A549 (cell line): ENCODE results near the gene LSG1. TPM values are rescaled to one million over a fixed set of nuclear protein-coding genes. Genes with fewer than 3 reads are reported as not detected.

ENCODE experiments used
- ATAC-seq, 2 experiments: fragments of 200-7000 bp in 1 of 2; fragments of >200 bp in 1 of 2; cut with Nextera tagmentation in 1 of 2; cut with Tn5 transposase in 1 of 2; 3 replicates each; pipeline versions ENCODE4 v1.8.0 to v1.9.1; 2018 to 2020; ENCODE audit warnings: mild to moderate bottlenecking in 1 of 2, moderate library complexity in 1 of 2
- CTCF ChIA-PET: fragments of 300-600 bp; sonication (Branson Sonifier 250); formaldehyde crosslinking; extraction: SDS; loops from one replicate; lab custom pipeline; 2021; ENCODE audit warnings: antibody characterized with exemption, inconsistent platforms; lab: Yijun Ruan, JAX
- POLR2A ChIA-PET: fragments of 350-600 bp; formaldehyde crosslinking; extraction: SDS; loops from one replicate; lab custom pipeline; 2021; ENCODE audit warnings: antibody characterized with exemption, inconsistent platforms; lab: Yijun Ruan, JAX
- DNase-seq, 2 experiments: peaks; one replicate each; pipeline versions ENCODE4 v3.0.0 to v3.0.0-alpha.2; 2011 to 2016; ENCODE audit warnings: low read depth in 1 of 2, low spot score in 1 of 2
- FAIRE-seq: peaks from 2 replicates; lab custom pipeline; 2011; peaks lifted over from hg19 to GRCh38; lab: Jason Lieb, UNC
- H3K27ac ChIP-seq, 2 experiments: fragments of >200 bp; sonication (Bioruptor Twin); formaldehyde crosslinking; 3 replicates each; pipeline ENCODE4 v1.5.1; 2016 to 2017
- H3K4me1 ChIP-seq: fragments of >200 bp; sonication (Bioruptor Twin); formaldehyde crosslinking; 3 replicates; pipeline ENCODE4 v1.6.1; 2016
- H3K4me2 ChIP-seq: fragments of >200 bp; sonication (Bioruptor Twin); formaldehyde crosslinking; 3 replicates; pipeline ENCODE4 v1.6.1; 2016
- H3K4me3 ChIP-seq: fragments of >200 bp; sonication (Bioruptor Twin); formaldehyde crosslinking; 3 replicates; pipeline ENCODE4 v1.5.1; 2016
- H3K9me3 ChIP-seq: fragments of >200 bp; sonication (Bioruptor Twin); formaldehyde crosslinking; 3 replicates; pipeline ENCODE4 v1.6.1; 2016
- BHLHE40 ChIP-seq: IDR thresholded peaks from 2 replicates; pipeline ENCODE4 v1.6.1; 2012; ENCODE audit warnings: low read depth, low read length, inconsistent platforms
- CEBPB ChIP-seq, 2 experiments: fragments of >200 bp in 1 of 2; sonication (Bioruptor Twin) in 1 of 2; formaldehyde crosslinking in 1 of 2; IDR thresholded peaks; 2 replicates each; pipeline ENCODE4 v1.6.1; 2012 to 2016
- CHD2 ChIP-seq: fragments of 150-350 bp; IDR thresholded peaks from 2 replicates; pipeline ENCODE4 v1.6.1; 2014; ENCODE audit warnings: low read length; ENCODE audit not compliant: partially characterized antibody
- CHD4 ChIP-seq: fragments of 200-600 bp; sonication (generic); IDR thresholded peaks from 2 replicates; pipeline ENCODE4 v1.6.1; 2016; ENCODE audit warnings: antibody characterized with exemption, mild to moderate bottlenecking, borderline replicate concordance
- CTCF ChIP-seq: fragments of >200 bp; sonication (Bioruptor Twin); formaldehyde crosslinking; IDR thresholded peaks from 3 replicates; pipeline ENCODE4 v1.5.1; 2016
- EP300 ChIP-seq, 2 experiments: fragments of >200 bp; sonication (Bioruptor Twin); formaldehyde crosslinking; IDR thresholded peaks; 2 replicates in 1 of 2; 3 replicates in 1 of 2; pipeline ENCODE4 v1.6.1; 2016 to 2017
- FOSB ChIP-seq: fragments of 250-450 bp; sonication (Bioruptor Pico); IDR thresholded peaks from 2 replicates; pipeline ENCODE4 v1.5.0; 2020; ENCODE audit warnings: mild to moderate bottlenecking, moderate library complexity
- FOSL2 ChIP-seq, 2 experiments: fragments of 450-650 bp in 1 of 2; fragments of >200 bp in 1 of 2; sonication (Bioruptor Twin) in 1 of 2; formaldehyde crosslinking; IDR thresholded peaks; 2 replicates each; pipeline versions ENCODE4 v1.5.0 to v1.6.1; 2016 to 2020; ENCODE audit warnings: mild to moderate bottlenecking in 1 of 2, moderate library complexity in 1 of 2
- GATA3 ChIP-seq: IDR thresholded peaks from 2 replicates; pipeline ENCODE4 v1.6.1; 2012; ENCODE audit warnings: borderline replicate concordance
- HMGXB4 ChIP-seq: fragments of 250-450 bp; sonication (Bioruptor Pico); IDR thresholded peaks from 2 replicates; pipeline ENCODE4 v1.5.0; 2021; ENCODE audit warnings: mild to moderate bottlenecking, moderate library complexity, borderline replicate concordance
- HOXA7 ChIP-seq: fragments of 250-450 bp; sonication (Bioruptor Pico); IDR thresholded peaks from 2 replicates; pipeline ENCODE4 v1.5.0; 2020; ENCODE audit warnings: mild to moderate bottlenecking, moderate library complexity
- JUN ChIP-seq, 2 experiments: fragments of >200 bp; sonication (Bioruptor Twin); formaldehyde crosslinking; IDR thresholded peaks; 2 replicates in 1 of 2; 3 replicates in 1 of 2; pipeline ENCODE4 v1.6.1; 2016 to 2017
- JUNB ChIP-seq: fragments of >200 bp; sonication (Bioruptor Twin); formaldehyde crosslinking; IDR thresholded peaks from 2 replicates; pipeline ENCODE4 v1.6.1; 2016
- KDM1A ChIP-seq: fragments of 200-600 bp; sonication (generic); IDR thresholded peaks from 2 replicates; pipeline ENCODE4 v1.6.1; 2016; ENCODE audit warnings: low read depth, mild to moderate bottlenecking
- KDM5A ChIP-seq: fragments of 200-600 bp; sonication (generic); IDR thresholded peaks from 2 replicates; pipeline ENCODE4 v1.6.1; 2016; ENCODE audit warnings: antibody characterized with exemption, mild to moderate bottlenecking
- MYC ChIP-seq: IDR thresholded peaks from 2 replicates; pipeline ENCODE4 v1.6.1; 2012; ENCODE audit warnings: mild to moderate bottlenecking, inconsistent platforms, low read length, improper control_type of control experiment, borderline replicate concordance
- NR3C1 ChIP-seq: fragments of >200 bp; sonication (Bioruptor Twin); formaldehyde crosslinking; IDR thresholded peaks from 3 replicates; pipeline ENCODE4 v1.6.1; 2017
- POLR2A ChIP-seq: IDR thresholded peaks from 2 replicates; pipeline ENCODE4 v1.6.1; 2012; ENCODE audit warnings: mild to moderate bottlenecking, low read length
- RAD21 ChIP-seq, 2 experiments: fragments of >200 bp in 1 of 2; sonication (Bioruptor Twin) in 1 of 2; formaldehyde crosslinking in 1 of 2; IDR thresholded peaks in 1 of 2; conservative IDR thresholded peaks in 1 of 2; 2 replicates in 1 of 2; 3 replicates in 1 of 2; pipeline ENCODE4 v1.6.1; 2012 to 2018; ENCODE audit warnings: inconsistent platforms in 1 of 2
- REST ChIP-seq: fragments of 200-600 bp; sonication (generic); IDR thresholded peaks from 2 replicates; pipeline ENCODE4 v1.6.1; 2016; ENCODE audit warnings: antibody characterized with exemption, mild to moderate bottlenecking, moderate library complexity
- TFCP2L1 ChIP-seq: fragments of 250-450 bp; sonication (Bioruptor Pico); IDR thresholded peaks from 2 replicates; pipeline ENCODE4 v1.5.0; 2021; ENCODE audit warnings: mild to moderate bottlenecking
- ZSCAN20 ChIP-seq: fragments of 250-450 bp; sonication (Bioruptor Pico); IDR thresholded peaks from 2 replicates; pipeline ENCODE4 v1.8.0; 2022; ENCODE audit warnings: mild to moderate bottlenecking, moderate library complexity
- WGBS: methylation state at CpG from one replicate; pipeline ENCODE4 v1.1.6; 2017; ENCODE audit errors: missing lambda C conversion rate; 5-methylcytosine and 5-hydroxymethylcytosine counted together
- polyA plus RNA-seq, 4 experiments: library from polyadenylated mRNA; depleted of rRNA in 3 of 4; stranded (reverse); fragments of >200 nt; fragmentation: RNase III in 1 of 4; extraction: RNeasy Plus Mini Kit Qiagen cat#74134 plus additional on column Dnase treatment in 1 of 4; gene quantifications; 2 replicates in 3 of 4; 3 replicates in 1 of 4; pipeline ENCODE4 v1.2.3, GENCODE V29; 2011 to 2017
- TF ChIP-seq, protein P1 (sequence below): IDR thresholded peaks from 2 replicates; pipeline ENCODE4 v1.6.1; 2012
- TF ChIP-seq, protein P2 (sequence below): fragments of 250-450 bp; sonication (Bioruptor Pico); IDR thresholded peaks from 2 replicates; pipeline ENCODE4 v1.5.0; 2020; ENCODE audit warnings: low read depth, mild to moderate bottlenecking, moderate library complexity
- TF ChIP-seq, protein P3 (sequence below): fragments of >200 bp; sonication (Bioruptor Twin); formaldehyde crosslinking; IDR thresholded peaks from 2 replicates; pipeline ENCODE4 v1.6.1; 2016

The LSG1 gene
- polyA plus RNA-seq, 2 of the 4 experiments (the other 2 are of a cell fraction) = 37.4 to 70.3 TPM

- no peaks in the 10 kb centered on the region for H3K4me1 ChIP-seq
- no peak overlapping the region for H3K4me2 ChIP-seq
- ChIA-PET POLR2A (no interaction called here), CTCF (no interaction called here)
- peak in 1 of 2 experiments; percentile 62; a peak in 2 of 6 replicates for ATAC-seq
- DNase-seq = no peak
- no peak for FAIRE-seq
- TF ChIP-seq JUNB (no peak), FOSB (CRISPR knock-in tag) (no peak), EP300 (IDR thresholded peaks at IDR 0.05) (no peak), MYC (no peak), CTCF (no peak), NR3C1 (no peak), CHD4 (no peak), REST (no peak), POLR2A (no peak), CHD2 (no peak)
- TF ChIP-seq, protein P1, sequence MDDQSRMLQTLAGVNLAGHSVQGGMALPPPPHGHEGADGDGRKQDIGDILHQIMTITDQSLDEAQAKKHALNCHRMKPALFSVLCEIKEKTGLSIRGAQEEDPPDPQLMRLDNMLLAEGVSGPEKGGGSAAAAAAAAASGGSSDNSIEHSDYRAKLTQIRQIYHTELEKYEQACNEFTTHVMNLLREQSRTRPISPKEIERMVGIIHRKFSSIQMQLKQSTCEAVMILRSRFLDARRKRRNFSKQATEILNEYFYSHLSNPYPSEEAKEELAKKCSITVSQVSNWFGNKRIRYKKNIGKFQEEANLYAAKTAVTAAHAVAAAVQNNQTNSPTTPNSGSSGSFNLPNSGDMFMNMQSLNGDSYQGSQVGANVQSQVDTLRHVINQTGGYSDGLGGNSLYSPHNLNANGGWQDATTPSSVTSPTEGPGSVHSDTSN = no peak
- TF ChIP-seq, all 56 proteins: peak for 0
- Histone ChIP-seq H3K4me3 (no peak overlapping the region), H3K9me3 (no peaks in the 10 kb centered on the region), H3K27ac (no peak overlapping the region)
- 89% methylated on average over 7 of the region's 7 CpGs for WGBS
Measured at GRCh38 chr3:194664857-194665256, 7.1 kb downstream of the LSG1 start.

GRCh38 chr3:194661946-194662345, 10.0 kb downstream of the LSG1 start:
- ATAC-seq = no peak
- no peak overlapping the region for H3K4me2 ChIP-seq
- ChIA-PET CTCF (interaction anchor here (0.9 to 3.7 kb wide), 3 partner anchors 9 to 445 kb away, joined by 3 to 20 read pairs (median 4); partner anchors contain the start of gene LSG1), POLR2A (interaction anchor here (1.1 kb wide), 1 partner anchor 10 kb away, joined by 5 read pairs; the partner anchor contains the start of gene LSG1)
- FAIRE-seq = no peak
- DNase-seq = no peak
- no peak overlapping the region for H3K27ac ChIP-seq
- WGBS = 71% methylated on average over 6 of the region's 6 CpGs
- H3K4me3 ChIP-seq = no peak overlapping the region
- TF ChIP-seq HMGXB4 = no peak
- no peaks in the 10 kb centered on the region for H3K4me1 ChIP-seq
- H3K9me3 ChIP-seq = no peaks in the 10 kb centered on the region

DNA sequence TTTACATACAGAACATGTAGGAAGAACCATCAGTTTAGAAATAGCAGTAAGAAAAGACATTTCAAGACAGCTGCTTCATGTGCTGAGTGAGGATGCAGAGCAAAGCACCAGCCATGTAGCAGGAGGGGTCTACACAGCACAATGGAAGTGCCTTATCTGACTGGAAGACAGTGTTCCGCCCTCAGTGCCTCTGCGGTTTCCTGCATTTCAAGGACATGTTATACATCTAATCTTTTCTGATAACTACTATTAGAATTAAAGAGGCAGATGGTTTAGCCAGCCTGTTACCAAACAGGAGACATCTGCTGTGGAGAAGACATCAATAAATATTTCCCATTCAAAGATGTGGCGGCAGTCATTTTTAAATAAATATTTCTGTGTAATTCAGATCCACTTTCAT, 10.6 kb downstream of the LSG1 start:
- no peak for ATAC-seq
- 94% methylated on average over 3 of the region's 3 CpGs for WGBS
- Histone ChIP-seq H3K4me3 (no peak overlapping the region), H3K27ac (no peak overlapping the region), H3K4me1 (no peaks in the 10 kb centered on the region), H3K9me3 (no peaks in the 10 kb centered on the region), H3K4me2 (no peak overlapping the region)
- CTCF ChIA-PET = interaction anchor here (0.9 to 3.7 kb wide), 4 partner anchors 9 to 445 kb away, joined by 3 to 20 read pairs (median 4); partner anchors contain the start of gene LSG1
- no peak for DNase-seq
- POLR2A ChIA-PET = interaction anchor here (1.1 kb wide), 1 partner anchor 11 kb away, joined by 5 read pairs; the partner anchor contains the start of gene LSG1
- FAIRE-seq = no peak
- TF ChIP-seq FOSL2 (IDR thresholded peaks at IDR 0.05) (no peak), FOSL2 (CRISPR knock-in tag; IDR thresholded peaks at IDR 0.05) (no peak), BHLHE40 (no peak), ZSCAN20 (CRISPR knock-in tag) (no peak), CEBPB (IDR thresholded peaks at IDR 0.05) (no peak), KDM5A (no peak), GATA3 (no peak), NR3C1 (no peak), EP300 (IDR thresholded peaks at IDR 0.05) (no peak), TFCP2L1 (CRISPR knock-in tag) (no peak), RAD21 (conservative IDR thresholded peaks at IDR 0.05 in 1 of 2, IDR thresholded peaks at IDR 0.05 in 1 of 2) (no peak), CHD4 (no peak), HOXA7 (no peak), JUN (IDR thresholded peaks at IDR 0.05) (no peak), KDM1A (no peak)
- TF ChIP-seq, protein P2, sequence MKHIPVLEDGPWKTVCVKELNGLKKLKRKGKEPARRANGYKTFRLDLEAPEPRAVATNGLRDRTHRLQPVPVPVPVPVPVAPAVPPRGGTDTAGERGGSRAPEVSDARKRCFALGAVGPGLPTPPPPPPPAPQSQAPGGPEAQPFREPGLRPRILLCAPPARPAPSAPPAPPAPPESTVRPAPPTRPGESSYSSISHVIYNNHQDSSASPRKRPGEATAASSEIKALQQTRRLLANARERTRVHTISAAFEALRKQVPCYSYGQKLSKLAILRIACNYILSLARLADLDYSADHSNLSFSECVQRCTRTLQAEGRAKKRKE = no peak
- TF ChIP-seq, protein P3, sequence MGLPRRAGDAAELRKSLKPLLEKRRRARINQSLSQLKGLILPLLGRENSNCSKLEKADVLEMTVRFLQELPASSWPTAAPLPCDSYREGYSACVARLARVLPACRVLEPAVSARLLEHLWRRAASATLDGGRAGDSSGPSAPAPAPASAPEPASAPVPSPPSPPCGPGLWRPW = no peak
